ENCODE results near the gene PPFIA1. TPM values are rescaled to one million over a fixed set of nuclear protein-coding genes. Genes with fewer than 3 reads are reported as not detected.

Gene PPFIA1
- total RNA-seq, 1 experiment from 2014 or later: 63.4 TPM

DNA sequence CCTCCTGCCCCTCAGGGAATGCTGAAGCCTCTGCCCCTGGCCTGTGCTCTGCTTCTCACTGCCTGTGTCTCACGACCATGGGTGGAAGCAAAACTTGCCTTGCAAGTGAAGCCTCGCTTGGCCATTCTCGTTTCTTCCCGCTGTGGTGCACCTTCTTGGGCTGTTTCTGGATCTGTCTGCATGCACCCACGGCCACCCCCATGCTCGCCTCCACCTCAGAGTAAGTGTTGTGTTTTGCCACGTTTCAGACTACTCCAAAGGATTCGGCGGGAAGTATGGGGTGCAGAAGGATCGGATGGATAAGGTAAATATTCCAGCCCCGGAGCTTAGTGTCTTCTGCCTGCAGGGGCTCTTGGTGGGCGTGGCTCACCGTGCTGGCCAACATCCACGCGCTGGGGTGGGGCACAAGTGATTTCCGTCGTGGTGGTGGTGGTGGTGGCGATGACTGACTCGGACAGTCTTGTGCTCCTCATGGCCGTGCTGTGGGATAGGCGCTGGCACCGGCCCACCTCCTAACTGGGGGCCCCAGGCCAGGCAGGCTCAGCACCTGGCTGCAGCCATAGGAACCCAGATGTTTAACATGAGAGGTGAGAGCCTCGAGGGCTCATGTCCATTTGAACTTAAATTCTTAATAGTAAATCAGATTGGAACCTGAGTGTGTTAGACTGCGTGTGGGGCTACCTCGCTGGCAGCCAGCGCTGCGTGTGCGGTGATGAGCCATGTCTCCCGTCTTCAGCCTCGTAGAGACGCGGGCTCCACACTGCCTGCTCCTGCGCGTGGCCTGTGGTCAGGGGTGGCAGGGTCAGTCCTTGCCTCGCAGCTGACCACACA is 152.4 kb downstream of the PPFIA1 start:
- no peaks in the 10 kb centered on the region for H3K79me1 ChIP-seq (ENCODE audit: insufficient read depth, low read depth, low read length, poor library complexity, severe bottlenecking)
- no peak overlapping the region for H4K5ac ChIP-seq (ENCODE audit: insufficient read length, low read depth, low read length)
- DNase-seq: no peak

More for the DNA sequence above, 152.4 kb downstream of the PPFIA1 start:
- H3T11ph ChIP-seq (ENCODE audit: low read length): no peak overlapping the region
- H4K8ac ChIP-seq (replicated peaks; ENCODE audit: insufficient read length, low read depth, low read length): no peak overlapping the region
- H2BK120ac ChIP-seq (ENCODE audit: low read depth, low read length, poor library complexity, severe bottlenecking): no peak overlapping the region
- H2AK5ac ChIP-seq (ENCODE audit: insufficient read length, low read length): no peak overlapping the region
- TF ChIP-seq, protein P1, sequence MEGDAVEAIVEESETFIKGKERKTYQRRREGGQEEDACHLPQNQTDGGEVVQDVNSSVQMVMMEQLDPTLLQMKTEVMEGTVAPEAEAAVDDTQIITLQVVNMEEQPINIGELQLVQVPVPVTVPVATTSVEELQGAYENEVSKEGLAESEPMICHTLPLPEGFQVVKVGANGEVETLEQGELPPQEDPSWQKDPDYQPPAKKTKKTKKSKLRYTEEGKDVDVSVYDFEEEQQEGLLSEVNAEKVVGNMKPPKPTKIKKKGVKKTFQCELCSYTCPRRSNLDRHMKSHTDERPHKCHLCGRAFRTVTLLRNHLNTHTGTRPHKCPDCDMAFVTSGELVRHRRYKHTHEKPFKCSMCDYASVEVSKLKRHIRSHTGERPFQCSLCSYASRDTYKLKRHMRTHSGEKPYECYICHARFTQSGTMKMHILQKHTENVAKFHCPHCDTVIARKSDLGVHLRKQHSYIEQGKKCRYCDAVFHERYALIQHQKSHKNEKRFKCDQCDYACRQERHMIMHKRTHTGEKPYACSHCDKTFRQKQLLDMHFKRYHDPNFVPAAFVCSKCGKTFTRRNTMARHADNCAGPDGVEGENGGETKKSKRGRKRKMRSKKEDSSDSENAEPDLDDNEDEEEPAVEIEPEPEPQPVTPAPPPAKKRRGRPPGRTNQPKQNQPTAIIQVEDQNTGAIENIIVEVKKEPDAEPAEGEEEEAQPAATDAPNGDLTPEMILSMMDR (conservative IDR thresholded peaks at IDR 0.05): no peak
- H3K56ac ChIP-seq (ENCODE audit: insufficient read length, low read depth, low read length): no peak overlapping the region
- no peak overlapping the region for H2AFZ ChIP-seq (ENCODE audit: low read length)
- no peak overlapping the region for H3K23ac ChIP-seq (ENCODE audit: insufficient read length, low read depth, low read length)
- H2BK12ac ChIP-seq (ENCODE audit: insufficient read length, low read depth, low read length): no peak overlapping the region
- H3K27ac ChIP-seq (ENCODE audit: insufficient read length, low read depth, low read length): no peak overlapping the region
- WGBS (ENCODE audit: extremely low coverage, insufficient read length, low lambda C conversion rate): no CpG with 5 or more reads among the region's 35 CpGs
- no peak overlapping the region for H4K91ac ChIP-seq (ENCODE audit: insufficient read length, low read depth, low read length)
- no peaks in the 10 kb centered on the region for H3K9me3 ChIP-seq (ENCODE audit: control insufficient read depth, low read depth, low read length)
- H3K9ac ChIP-seq (ENCODE audit: extremely low read depth, insufficient read length, low read length): no peak overlapping the region
- no peak overlapping the region for H2BK5ac ChIP-seq (ENCODE audit: insufficient read length, low read length)
- peak overlapping the region in 1 of 3 experiments; percentile 83; a peak in 2 of 7 replicates for H3K27ac Mint-ChIP-seq
- no peaks in the 10 kb centered on the region for H3K27me3 Mint-ChIP-seq (ENCODE audit: low read depth)
- H3K27me3 ChIP-seq (ENCODE audit: insufficient read depth, low read length): no peaks in the 10 kb centered on the region
- no peak overlapping the region; the same call in 1 of the 2 replicates for H2BK15ac ChIP-seq (ENCODE audit: low read depth, low read length)
- no peaks in the 10 kb centered on the region for H3K23me2 ChIP-seq (ENCODE audit: insufficient read length, low read depth, low read length, poor library complexity, severe bottlenecking)
- H3K18ac ChIP-seq (ENCODE audit: insufficient read length, low read depth, low read length): no peak overlapping the region
- H2BK20ac ChIP-seq (ENCODE audit: low read depth, low read length, poor library complexity, severe bottlenecking): no peak overlapping the region
- H3K4ac ChIP-seq (ENCODE audit: low read depth, low read length): no peak overlapping the region
- peaks cover 70 to 88% (median 83%) of the 10 kb centered on the region in 3 experiments; a peak in 6 of 7 replicates for H3K36me3 Mint-ChIP-seq (ENCODE audit: insufficient read depth in 1 of 3, low read depth in 3 of 3)
- no peaks in the 10 kb centered on the region for H3K9me3 Mint-ChIP-seq
- peaks cover 15 to 21% of the 10 kb centered on the region in 2 experiments for H3K4me1 Mint-ChIP-seq
- H3K4me1 ChIP-seq (ENCODE audit: insufficient read depth, low read length): no peaks in the 10 kb centered on the region
- no peaks in the 10 kb centered on the region for H3K79me2 ChIP-seq (ENCODE audit: insufficient read depth, low read length)
- H3K4me3 Mint-ChIP-seq: no peak overlapping the region
- H4K20me1 ChIP-seq (ENCODE audit: control insufficient read depth, insufficient read depth, insufficient read length): no peaks in the 10 kb centered on the region
- no peak overlapping the region for H3K14ac ChIP-seq (ENCODE audit: insufficient read depth, low read length)
- no peak overlapping the region for H3K4me2 ChIP-seq (ENCODE audit: insufficient read depth, insufficient read length, low read length)

All from H9 (cell line).